ENCODE data around the gene YPEL3. TPM values are rescaled to one million over a fixed set of nuclear protein-coding genes. Genes with fewer than 3 reads are reported as not detected.
A peak's percentile ranks its signal among the peaks of the same experiment; 100 is the strongest.

YPEL3 gene
- polyA plus RNA-seq, 2 of the 4 experiments (the other 2 are of a cell fraction) = 4.5 to 8.1 TPM

GRCh38 chr16:30086291-30087140, 9.5 kb downstream of the YPEL3 start:
- POLR2A ChIA-PET = no interaction called here
- no peak for FAIRE-seq
- TF ChIP-seq RARB (CRISPR knock-in tag; IDR thresholded peaks at IDR 0.05) = no peak
- TF ChIP-seq, protein P1, sequence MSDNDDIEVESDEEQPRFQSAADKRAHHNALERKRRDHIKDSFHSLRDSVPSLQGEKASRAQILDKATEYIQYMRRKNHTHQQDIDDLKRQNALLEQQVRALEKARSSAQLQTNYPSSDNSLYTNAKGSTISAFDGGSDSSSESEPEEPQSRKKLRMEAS (IDR thresholded peaks at IDR 0.05) = no peak
- TF ChIP-seq MAFK (IDR thresholded peaks at IDR 0.05; ENCODE audit: partially characterized antibody) = no peak
- TF ChIP-seq CEBPB (IDR thresholded peaks at IDR 0.05) = no peak
- no peak for TF ChIP-seq USF2 (IDR thresholded peaks at IDR 0.05)
- Histone ChIP-seq H3K9me3 (no peaks in the 10 kb centered on the region), H3K4me2 (no peak overlapping the region), H3K4me3 (no peak overlapping the region), H3K4me1 (peaks cover 15% of the 10 kb centered on the region), H3K27ac (no peak overlapping the region)
- CTCF ChIA-PET = interaction anchor here (1.1 to 9.6 kb wide), 6 partner anchors 9 to 386 kb away, joined by 3 to 119 read pairs (median 3); partner anchors contain the start of genes ALDOA and GDPD3
- no peak for DNase-seq (ENCODE audit: low read depth in 1 of 2, low spot score in 1 of 2)
- no peak for ATAC-seq
- 93% methylated on average over 21 of the region's 27 CpGs for WGBS (ENCODE audit: missing lambda C conversion rate)

- ATAC-seq (no peak), FAIRE-seq (no peak), DNase-seq (ENCODE audit: low read depth in 1 of 2, low spot score in 1 of 2) (no peak)
- Histone ChIP-seq H3K4me2 (no peak overlapping the region), H3K27ac (no peak overlapping the region), H3K9me3 (no peaks in the 10 kb centered on the region), H3K4me3 (no peak overlapping the region), H3K4me1 (peaks cover 17% of the 10 kb centered on the region)
- POLR2A ChIA-PET = no interaction called here
- WGBS (ENCODE audit: missing lambda C conversion rate) = no CpG with 5 or more reads among the region's 6 CpGs
- TF ChIP-seq MYC (IDR thresholded peaks at IDR 0.05; ENCODE audit: borderline replicate concordance, low read length) (no peak), SMC3 (IDR thresholded peaks at IDR 0.05) (no peak)
- CTCF ChIA-PET = interaction anchor here (1.9 kb wide), 1 partner anchor 27 kb away, joined by 5 read pairs; the partner anchor contains the start of gene GDPD3
These were observed 10.2 kb downstream of the YPEL3 start for GRCh38 chr16:30085820-30086219.

DNA sequence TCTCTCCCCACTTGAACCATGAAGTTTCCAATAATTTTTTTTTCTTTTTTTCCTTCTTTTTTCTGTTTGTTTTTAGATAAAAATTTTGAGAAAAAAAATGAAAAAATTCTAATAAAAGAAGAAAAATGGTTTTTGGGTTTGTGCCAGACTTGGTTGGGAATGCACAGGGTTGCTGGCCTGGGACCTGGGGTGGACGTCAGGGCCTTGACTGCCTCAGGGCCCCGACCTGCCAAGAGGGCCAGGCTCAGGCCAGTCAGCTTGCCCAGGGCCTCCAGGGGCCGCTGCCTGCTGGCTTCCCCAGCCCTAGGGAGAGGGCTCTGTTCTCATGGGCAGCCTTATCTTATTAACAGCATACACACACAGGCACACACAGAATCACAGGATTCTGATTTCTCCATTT, 10.8 kb downstream of the YPEL3 start:
- TF ChIP-seq PHF8 (IDR thresholded peaks at IDR 0.05; ENCODE audit: borderline replicate concordance, low read depth) = no peak
- TF ChIP-seq, protein P2, sequence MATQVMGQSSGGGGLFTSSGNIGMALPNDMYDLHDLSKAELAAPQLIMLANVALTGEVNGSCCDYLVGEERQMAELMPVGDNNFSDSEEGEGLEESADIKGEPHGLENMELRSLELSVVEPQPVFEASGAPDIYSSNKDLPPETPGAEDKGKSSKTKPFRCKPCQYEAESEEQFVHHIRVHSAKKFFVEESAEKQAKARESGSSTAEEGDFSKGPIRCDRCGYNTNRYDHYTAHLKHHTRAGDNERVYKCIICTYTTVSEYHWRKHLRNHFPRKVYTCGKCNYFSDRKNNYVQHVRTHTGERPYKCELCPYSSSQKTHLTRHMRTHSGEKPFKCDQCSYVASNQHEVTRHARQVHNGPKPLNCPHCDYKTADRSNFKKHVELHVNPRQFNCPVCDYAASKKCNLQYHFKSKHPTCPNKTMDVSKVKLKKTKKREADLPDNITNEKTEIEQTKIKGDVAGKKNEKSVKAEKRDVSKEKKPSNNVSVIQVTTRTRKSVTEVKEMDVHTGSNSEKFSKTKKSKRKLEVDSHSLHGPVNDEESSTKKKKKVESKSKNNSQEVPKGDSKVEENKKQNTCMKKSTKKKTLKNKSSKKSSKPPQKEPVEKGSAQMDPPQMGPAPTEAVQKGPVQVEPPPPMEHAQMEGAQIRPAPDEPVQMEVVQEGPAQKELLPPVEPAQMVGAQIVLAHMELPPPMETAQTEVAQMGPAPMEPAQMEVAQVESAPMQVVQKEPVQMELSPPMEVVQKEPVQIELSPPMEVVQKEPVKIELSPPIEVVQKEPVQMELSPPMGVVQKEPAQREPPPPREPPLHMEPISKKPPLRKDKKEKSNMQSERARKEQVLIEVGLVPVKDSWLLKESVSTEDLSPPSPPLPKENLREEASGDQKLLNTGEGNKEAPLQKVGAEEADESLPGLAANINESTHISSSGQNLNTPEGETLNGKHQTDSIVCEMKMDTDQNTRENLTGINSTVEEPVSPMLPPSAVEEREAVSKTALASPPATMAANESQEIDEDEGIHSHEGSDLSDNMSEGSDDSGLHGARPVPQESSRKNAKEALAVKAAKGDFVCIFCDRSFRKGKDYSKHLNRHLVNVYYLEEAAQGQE (IDR thresholded peaks at IDR 0.05) = no peak
- TF ChIP-seq, protein P3, sequence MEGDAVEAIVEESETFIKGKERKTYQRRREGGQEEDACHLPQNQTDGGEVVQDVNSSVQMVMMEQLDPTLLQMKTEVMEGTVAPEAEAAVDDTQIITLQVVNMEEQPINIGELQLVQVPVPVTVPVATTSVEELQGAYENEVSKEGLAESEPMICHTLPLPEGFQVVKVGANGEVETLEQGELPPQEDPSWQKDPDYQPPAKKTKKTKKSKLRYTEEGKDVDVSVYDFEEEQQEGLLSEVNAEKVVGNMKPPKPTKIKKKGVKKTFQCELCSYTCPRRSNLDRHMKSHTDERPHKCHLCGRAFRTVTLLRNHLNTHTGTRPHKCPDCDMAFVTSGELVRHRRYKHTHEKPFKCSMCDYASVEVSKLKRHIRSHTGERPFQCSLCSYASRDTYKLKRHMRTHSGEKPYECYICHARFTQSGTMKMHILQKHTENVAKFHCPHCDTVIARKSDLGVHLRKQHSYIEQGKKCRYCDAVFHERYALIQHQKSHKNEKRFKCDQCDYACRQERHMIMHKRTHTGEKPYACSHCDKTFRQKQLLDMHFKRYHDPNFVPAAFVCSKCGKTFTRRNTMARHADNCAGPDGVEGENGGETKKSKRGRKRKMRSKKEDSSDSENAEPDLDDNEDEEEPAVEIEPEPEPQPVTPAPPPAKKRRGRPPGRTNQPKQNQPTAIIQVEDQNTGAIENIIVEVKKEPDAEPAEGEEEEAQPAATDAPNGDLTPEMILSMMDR (IDR thresholded peaks at IDR 0.05) = no peak
- TF ChIP-seq E2F6 (IDR thresholded peaks at IDR 0.05; ENCODE audit: borderline replicate concordance, low read depth) = no peak
- no peak for TF ChIP-seq ZC3H11A (IDR thresholded peaks at IDR 0.05)
- no peak for TF ChIP-seq ELK1 (IDR thresholded peaks at IDR 0.05; ENCODE audit: low read depth, low read length)
- TF ChIP-seq RFX5 (IDR thresholded peaks at IDR 0.05) = no peak
- no peak for TF ChIP-seq MAFK (IDR thresholded peaks at IDR 0.05; ENCODE audit: partially characterized antibody)
- TF ChIP-seq KDM1A (IDR thresholded peaks at IDR 0.05; ENCODE audit: low read depth) = no peak
- TF ChIP-seq, protein P4, sequence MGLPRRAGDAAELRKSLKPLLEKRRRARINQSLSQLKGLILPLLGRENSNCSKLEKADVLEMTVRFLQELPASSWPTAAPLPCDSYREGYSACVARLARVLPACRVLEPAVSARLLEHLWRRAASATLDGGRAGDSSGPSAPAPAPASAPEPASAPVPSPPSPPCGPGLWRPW (IDR thresholded peaks at IDR 0.05) = no peak
- no peak for TF ChIP-seq CBX2 (IDR thresholded peaks at IDR 0.05; ENCODE audit: borderline replicate concordance, low read depth)
- DNase-seq (ENCODE audit: low read depth in 1 of 2, low spot score in 1 of 2) = no peak
- Histone ChIP-seq H3K4me2 (no peak overlapping the region), H3K27ac (no peak overlapping the region), H3K4me1 (peaks cover 15% of the 10 kb centered on the region), H3K4me3 (no peak overlapping the region), H3K9me3 (no peaks in the 10 kb centered on the region)
- no peak for FAIRE-seq
- CTCF ChIA-PET = interaction anchor here (1.3 to 1.9 kb wide), 2 partner anchors 8 to 28 kb away, joined by 3 to 5 read pairs; partner anchors contain the start of gene GDPD3
- POLR2A ChIA-PET = interaction anchor here (1.0 kb wide), 1 partner anchor 20 kb away, joined by 6 read pairs; the partner anchor contains the start of gene ALDOA
- 85% methylated on average over 3 of the region's 3 CpGs for WGBS (ENCODE audit: missing lambda C conversion rate)
- ATAC-seq = peak in 1 of 2 experiments; percentile 10; a peak in 2 of 6 replicates

Data from A549 (cell line).